A549 (cell line): ENCODE data around the gene HNRNPA3. TPM values are rescaled to one million over a fixed set of nuclear protein-coding genes. Genes with fewer than 3 reads are reported as not detected.
"Not testable (repeated sequence)": the region's sequence is repeated elsewhere in the genome, so short reads cannot be mapped to it uniquely, and the experiment has no call there.

Experiments
- ATAC-seq, 2 experiments: fragments of 200-7000 bp in 1 of 2; fragments of >200 bp in 1 of 2; cut with Nextera tagmentation in 1 of 2; cut with Tn5 transposase in 1 of 2; 3 replicates each; pipeline versions ENCODE4 v1.8.0 to v1.9.1; 2018 to 2020; ENCODE audit warnings: mild to moderate bottlenecking in 1 of 2, moderate library complexity in 1 of 2
- CTCF ChIA-PET: fragments of 300-600 bp; sonication (Branson Sonifier 250); formaldehyde crosslinking; extraction: SDS; loops from one replicate; lab custom pipeline; 2021; ENCODE audit warnings: antibody characterized with exemption, inconsistent platforms; lab: Yijun Ruan, JAX
- POLR2A ChIA-PET: fragments of 350-600 bp; formaldehyde crosslinking; extraction: SDS; loops from one replicate; lab custom pipeline; 2021; ENCODE audit warnings: antibody characterized with exemption, inconsistent platforms; lab: Yijun Ruan, JAX
- DNase-seq, 2 experiments: peaks; one replicate each; pipeline versions ENCODE4 v3.0.0 to v3.0.0-alpha.2; 2011 to 2016; ENCODE audit warnings: low read depth in 1 of 2, low spot score in 1 of 2
- FAIRE-seq: peaks from 2 replicates; lab custom pipeline; 2011; peaks lifted over from hg19 to GRCh38; lab: Jason Lieb, UNC
- H3K27ac ChIP-seq, 2 experiments: fragments of >200 bp; sonication (Bioruptor Twin); formaldehyde crosslinking; 3 replicates each; pipeline ENCODE4 v1.5.1; 2016 to 2017
- H3K4me1 ChIP-seq: fragments of >200 bp; sonication (Bioruptor Twin); formaldehyde crosslinking; 3 replicates; pipeline ENCODE4 v1.6.1; 2016
- H3K4me2 ChIP-seq: fragments of >200 bp; sonication (Bioruptor Twin); formaldehyde crosslinking; 3 replicates; pipeline ENCODE4 v1.6.1; 2016
- H3K4me3 ChIP-seq: fragments of >200 bp; sonication (Bioruptor Twin); formaldehyde crosslinking; 3 replicates; pipeline ENCODE4 v1.5.1; 2016
- H3K9me3 ChIP-seq: fragments of >200 bp; sonication (Bioruptor Twin); formaldehyde crosslinking; 3 replicates; pipeline ENCODE4 v1.6.1; 2016
- ATOH8 ChIP-seq: fragments of 250-450 bp; sonication (Bioruptor Pico); IDR thresholded peaks from 2 replicates; pipeline ENCODE4 v1.5.0; 2020; ENCODE audit warnings: low read depth, mild to moderate bottlenecking, moderate library complexity
- E2F6 ChIP-seq: IDR thresholded peaks from 2 replicates; pipeline ENCODE4 v1.6.1; 2012; ENCODE audit warnings: low read depth, borderline replicate concordance
- HES2 ChIP-seq: fragments of >200 bp; sonication (Bioruptor Twin); formaldehyde crosslinking; IDR thresholded peaks from 2 replicates; pipeline ENCODE4 v1.6.1; 2016
- HOXA7 ChIP-seq: fragments of 250-450 bp; sonication (Bioruptor Pico); IDR thresholded peaks from 2 replicates; pipeline ENCODE4 v1.5.0; 2020; ENCODE audit warnings: mild to moderate bottlenecking, moderate library complexity
- HOXB13 ChIP-seq: fragments of 250-450 bp; sonication (Bioruptor Pico); IDR thresholded peaks from 2 replicates; pipeline ENCODE4 v1.5.0; 2020; ENCODE audit warnings: low read depth, mild to moderate bottlenecking, moderate library complexity
- MAFK ChIP-seq: fragments of 450-650 bp; IDR thresholded peaks from 2 replicates; pipeline ENCODE4 v1.6.1; 2014; ENCODE audit not compliant: partially characterized antibody
- MYC ChIP-seq: IDR thresholded peaks from 2 replicates; pipeline ENCODE4 v1.6.1; 2012; ENCODE audit warnings: mild to moderate bottlenecking, inconsistent platforms, low read length, improper control_type of control experiment, borderline replicate concordance
- PHF8 ChIP-seq: fragments of 200-600 bp; sonication (generic); IDR thresholded peaks from 2 replicates; pipeline ENCODE4 v1.6.1; 2016; ENCODE audit warnings: low read depth, mild to moderate bottlenecking, antibody characterized with exemption, moderate library complexity, borderline replicate concordance
- RARB ChIP-seq: fragments of 250-450 bp; sonication (Bioruptor Pico); IDR thresholded peaks from 2 replicates; pipeline ENCODE4 v1.8.0; 2021; ENCODE audit warnings: mild to moderate bottlenecking, moderate library complexity
- REST ChIP-seq: fragments of 200-600 bp; sonication (generic); IDR thresholded peaks from 2 replicates; pipeline ENCODE4 v1.6.1; 2016; ENCODE audit warnings: antibody characterized with exemption, mild to moderate bottlenecking, moderate library complexity
- SMC3 ChIP-seq: fragments of >200 bp; sonication (Bioruptor Twin); formaldehyde crosslinking; IDR thresholded peaks from 3 replicates; pipeline ENCODE4 v1.6.1; 2018; ENCODE audit warnings: inconsistent platforms
- ZC3H11A ChIP-seq: fragments of 450-650 bp; IDR thresholded peaks from 2 replicates; pipeline ENCODE4 v1.6.1; 2014; ENCODE audit warnings: antibody characterized with exemption, mild to moderate bottlenecking
- ZFP36 ChIP-seq: fragments of 450-650 bp; IDR thresholded peaks from 2 replicates; pipeline ENCODE4 v1.6.1; 2014; ENCODE audit warnings: borderline replicate concordance; ENCODE audit not compliant: partially characterized antibody
- WGBS: methylation state at CpG from one replicate; pipeline ENCODE4 v1.1.6; 2017; ENCODE audit errors: missing lambda C conversion rate; 5-methylcytosine and 5-hydroxymethylcytosine counted together
- polyA plus RNA-seq, 4 experiments: library from polyadenylated mRNA; depleted of rRNA in 3 of 4; stranded (reverse); fragments of >200 nt; fragmentation: RNase III in 1 of 4; extraction: RNeasy Plus Mini Kit Qiagen cat#74134 plus additional on column Dnase treatment in 1 of 4; gene quantifications; 2 replicates in 3 of 4; 3 replicates in 1 of 4; pipeline ENCODE4 v1.2.3, GENCODE V29; 2011 to 2017

Gene HNRNPA3
- polyA plus RNA-seq, 2 of the 4 experiments (the other 2 are of a cell fraction), result 357 to 755 TPM

- WGBS, result 88% methylated on average over 3 of the region's 3 CpGs
- FAIRE-seq (no peak), DNase-seq (no peak), ATAC-seq (no peak)
- ChIA-PET POLR2A (interaction anchor here (0.7 to 2.3 kb wide), 2 partner anchors 9 to 43 kb away, joined by 4 to 8 read pairs; partner anchors contain the start of genes HNRNPA3 and NFE2L2), CTCF (interaction anchor here (0.9 to 1.6 kb wide), 4 partner anchors 10 to 56 kb away, joined by 3 to 5 read pairs (median 4); no protein-coding TSS in a partner anchor)
- H3K4me3 ChIP-seq, result no peak overlapping the region
- no peak for TF ChIP-seq E2F6
- peak; percentile 71 for TF ChIP-seq MAFK
- no peak overlapping the region for H3K4me2 ChIP-seq
- peaks cover 30% of the 10 kb centered on the region; the same call in 2 of the 3 replicates for H3K4me1 ChIP-seq
- no peak overlapping the region for H3K27ac ChIP-seq
- no peaks in the 10 kb centered on the region for H3K9me3 ChIP-seq
These were observed 8.9 kb downstream of the HNRNPA3 start for GRCh38 chr2:177221534-177221933.

GRCh38 chr2:177221970-177222369 is 9.4 kb downstream of the HNRNPA3 start:
- POLR2A ChIA-PET, result interaction anchor here (0.7 to 2.3 kb wide), 3 partner anchors 10 to 56 kb away, joined by 4 to 8 read pairs (median 4); partner anchors contain the start of genes HNRNPA3 and NFE2L2
- TF ChIP-seq RARB (CRISPR knock-in tag) (no peak), SMC3 (no peak), PHF8 (no peak), ZFP36 (no peak), HOXB13 (no peak), HES2 (no peak), ATOH8 (CRISPR knock-in tag) (no peak), REST (no peak), MYC (no peak), HOXA7 (CRISPR knock-in tag) (no peak), ZC3H11A (no peak)
- TF ChIP-seq, all 56 proteins: peak for 0
- no peak overlapping the region for H3K27ac ChIP-seq
- H3K4me3 ChIP-seq, result no peak overlapping the region
- H3K4me2 ChIP-seq, result no peak overlapping the region
- CTCF ChIA-PET, result interaction anchor here (0.9 to 1.6 kb wide), 4 partner anchors 9 to 57 kb away, joined by 3 to 5 read pairs (median 4); no protein-coding TSS in a partner anchor
- no peaks in the 10 kb centered on the region for H3K9me3 ChIP-seq
- DNase-seq (no peak), FAIRE-seq (no peak), ATAC-seq (no peak)
- 86% methylated on average over 3 of the region's 3 CpGs for WGBS
- peaks cover 30% of the 10 kb centered on the region; the same call in 2 of the 3 replicates for H3K4me1 ChIP-seq

GRCh38 chr2:177223436-177223835 is 10.8 kb downstream of the HNRNPA3 start:
- H3K9me3 ChIP-seq, DNase-seq, H3K27ac ChIP-seq, POLR2A ChIA-PET, ATAC-seq, H3K4me3 ChIP-seq, H3K4me2 ChIP-seq, FAIRE-seq: not testable (repeated sequence)
- TF ChIP-seq HOXA7 (CRISPR knock-in tag), result peak; percentile 40; the same call in 1 of the 2 replicates
- CTCF ChIA-PET, result interaction anchor here (0.7 kb wide), 1 partner anchor 73 kb away, joined by 3 read pairs; no protein-coding TSS in a partner anchor
- peaks cover 28% of the 10 kb centered on the region; the same call in 2 of the 3 replicates for H3K4me1 ChIP-seq
